Ecto neural progenitor cell (in vitro differentiated cells): Measurements from ENCODE around the gene SERPINA12.
A peak's percentile ranks its signal among the peaks of the same experiment; 100 is the strongest.
"Not testable (repeated sequence)": the region's sequence is repeated elsewhere in the genome, so short reads cannot be mapped to it uniquely, and the experiment has no call there.

ENCODE experiments used
- DNase-seq: peaks from one replicate; pipeline ENCODE4 v3.0.0-alpha.2; 2018; ENCODE audit warnings: low spot score

The SERPINA12 gene

GRCh38 chr14:94491511-94491910 is 17.8 kb downstream of the SERPINA12 start:
- no peak for DNase-seq

GRCh38 chr14:94489336-94489735 is 19.9 kb downstream of the SERPINA12 start:
- no peak for DNase-seq

- no peak for DNase-seq
Observed at GRCh38 chr14:94486883-94487282, 22.4 kb downstream of the SERPINA12 start.

GRCh38 chr14:94485944-94486841 is 23.1 kb downstream of the SERPINA12 start:
- peak; percentile 88 for DNase-seq

- DNase-seq = no peak
Observed at GRCh38 chr14:94484481-94484880, 24.8 kb downstream of the SERPINA12 start.

GRCh38 chr14:94483729-94484275 is 25.5 kb downstream of the SERPINA12 start:
- no peak for DNase-seq

GRCh38 chr14:94483071-94483451 is 26.2 kb downstream of the SERPINA12 start:
- DNase-seq = no peak

GRCh38 chr14:94482132-94483070 is 26.9 kb downstream of the SERPINA12 start:
- not testable (repeated sequence) for DNase-seq

GRCh38 chr14:94481468-94482131 is 27.7 kb downstream of the SERPINA12 start:
- DNase-seq = no peak

GRCh38 chr14:94480809-94481208 is 28.5 kb downstream of the SERPINA12 start:
- no peak for DNase-seq

GRCh38 chr14:94478420-94478819 is 30.8 kb downstream of the SERPINA12 start:
- no peak for DNase-seq

- DNase-seq = no peak
Observed at GRCh38 chr14:94476023-94476422, 33.2 kb downstream of the SERPINA12 start, which contains the start of gene SERPINA9. SERPINA9 (minus strand) TSS chr14:94476197; CDS start chr14:94469840, 6,357 bp downstream.

GRCh38 chr14:94474581-94475031 is 34.7 kb downstream of the SERPINA12 start:
- no peak for DNase-seq

GRCh38 chr14:94473666-94474410 is 35.4 kb downstream of the SERPINA12 start:
- DNase-seq = no peak

GRCh38 chr14:94472842-94473241 is 36.4 kb downstream of the SERPINA12 start:
- DNase-seq = no peak

GRCh38 chr14:94471045-94471444 is 38.2 kb downstream of the SERPINA12 start:
- no peak for DNase-seq

GRCh38 chr14:94470311-94470710 is 39.0 kb downstream of the SERPINA12 start:
- no peak for DNase-seq

GRCh38 chr14:94469261-94469660 is 40.0 kb downstream of the SERPINA12 start:
- DNase-seq = no peak

GRCh38 chr14:94467728-94468520 is 41.3 kb downstream of the SERPINA12 start:
- no peak for DNase-seq
